Left renal cortex interstitium (tissue), 4 donors: ENCODE measurements around the gene PDF. TPM values are rescaled to one million over a fixed set of nuclear protein-coding genes. Genes with fewer than 3 reads are reported as not detected.
"Not testable (repeated sequence)": the region's sequence is repeated elsewhere in the genome, so short reads cannot be mapped to it uniquely, and the experiment has no call there.

Experiments used
- DNase-seq, 4 donors: peaks; one replicate each; pipeline ENCODE4 v3.0.0-alpha.2; 2013; ENCODE audit warnings: low read depth in 4 of 4, low spot score in 2 of 4, missing footprints in 1 of 4
- polyA plus RNA-seq, 4 donors: library from polyadenylated mRNA; unstranded; fragments of 120-200 nt; gene quantifications; one replicate each; pipeline ENCODE4 v1.2.1, GENCODE V29; 2013; ENCODE audit not compliant: insufficient read length in 4 of 4

Gene PDF
- polyA plus RNA-seq, 4 donors, result 2.1 to 9.3 (median 5.4) TPM

GRCh38 chr16:69318177-69318910 lies 12.0 kb downstream of the PDF start:
- DNase-seq, result no peak

GRCh38 chr16:69316595-69317034 lies 13.8 kb downstream of the PDF start:
- DNase-seq, result no peak

DNA sequence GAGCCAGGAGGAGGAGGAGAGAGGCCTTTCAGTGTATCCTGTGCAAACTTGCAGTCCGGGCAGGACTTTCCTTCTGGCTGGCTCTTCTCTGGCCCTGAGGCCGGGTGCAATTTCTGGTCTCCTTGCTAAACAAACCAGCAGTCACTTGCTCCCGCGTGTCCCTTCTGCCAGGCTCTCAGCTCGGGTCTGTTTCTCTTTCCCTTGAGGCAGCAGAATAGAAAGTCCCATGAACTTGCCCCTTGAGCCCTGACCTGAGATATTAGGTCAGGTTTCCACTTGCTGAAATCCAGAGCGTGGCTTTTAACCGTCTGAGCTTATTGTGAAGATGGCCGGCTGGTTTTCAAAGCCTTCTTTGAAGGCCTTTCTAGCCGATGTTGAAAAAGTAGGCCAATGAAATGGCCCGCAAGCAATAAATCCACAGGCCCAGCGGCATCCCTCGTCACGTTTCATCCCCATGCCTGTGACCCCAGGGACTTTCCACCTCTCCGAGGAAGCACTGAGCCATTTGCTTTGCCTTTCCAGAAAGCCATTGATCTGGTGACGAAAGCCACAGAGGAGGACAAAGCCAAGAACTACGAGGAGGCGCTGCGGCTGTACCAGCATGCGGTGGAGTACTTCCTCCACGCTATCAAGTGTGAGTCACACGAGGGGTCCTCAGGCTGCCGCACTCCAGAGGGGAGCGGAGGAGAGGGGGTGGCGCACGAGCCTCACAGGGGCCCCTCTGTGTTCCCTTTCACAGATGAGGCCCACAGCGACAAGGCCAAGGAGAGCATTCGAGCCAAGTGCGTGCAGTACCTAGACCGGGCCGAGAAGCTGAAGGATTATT lies 14.7 kb downstream of the PDF start:
- no peak for DNase-seq

GRCh38 chr16:69314534-69314933 lies 15.9 kb downstream of the PDF start:
- no peak for DNase-seq

- DNase-seq, result no peak
Measured at GRCh38 chr16:69313469-69313868, 16.9 kb downstream of the PDF start.

DNA sequence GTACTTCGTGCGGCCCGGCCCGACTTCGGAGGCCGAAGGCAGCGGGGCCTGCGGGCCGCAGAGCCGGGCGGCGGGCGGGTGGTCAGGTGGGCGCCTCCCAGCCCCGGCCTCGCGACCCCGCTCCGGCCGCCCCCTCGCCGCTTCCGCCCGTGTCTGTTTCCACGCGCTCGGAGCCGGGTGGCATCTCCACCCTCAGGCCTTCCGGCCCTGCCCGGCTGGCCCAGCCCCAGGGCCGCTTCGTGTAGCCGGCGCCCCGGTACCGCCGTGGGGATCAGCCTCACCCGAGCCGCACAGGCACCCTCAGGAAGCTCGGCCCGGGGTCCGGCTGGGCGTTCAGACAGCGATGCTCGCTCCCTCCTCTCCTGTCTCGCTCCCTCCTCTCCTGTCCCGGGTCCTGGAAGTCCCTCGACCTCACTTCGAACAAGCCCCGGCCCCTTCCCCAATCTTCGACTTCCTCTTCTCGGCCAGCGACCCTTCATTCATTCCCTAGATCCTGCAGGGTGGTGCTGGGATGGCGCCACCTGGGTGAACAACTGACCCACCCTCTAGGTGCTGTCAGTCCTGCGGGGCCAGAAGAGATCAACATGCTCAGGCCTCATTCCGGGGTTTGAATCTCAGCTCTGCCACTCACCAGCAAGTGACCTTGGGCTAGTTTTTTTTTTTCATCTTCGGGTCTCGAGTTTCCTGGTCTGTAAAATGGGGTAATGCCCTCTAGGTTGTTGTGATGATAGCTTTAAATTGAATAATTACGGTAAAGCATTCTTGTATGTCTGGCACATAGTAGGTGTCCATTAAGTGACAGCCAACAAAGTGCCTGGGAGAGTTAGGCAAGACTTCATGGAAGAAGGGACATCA lies 18.6 kb downstream of the PDF start:
- no peak for DNase-seq

GRCh38 chr16:69310653-69311532 lies 19.5 kb downstream of the PDF start, which contains the start of gene VPS4A:
TSS of gene VPS4A (plus strand) at chr16:69311350. CDS start at chr16:69311512, 162 bp downstream.
- peak; percentile 77 to 93 (median 88) for DNase-seq

DNA sequence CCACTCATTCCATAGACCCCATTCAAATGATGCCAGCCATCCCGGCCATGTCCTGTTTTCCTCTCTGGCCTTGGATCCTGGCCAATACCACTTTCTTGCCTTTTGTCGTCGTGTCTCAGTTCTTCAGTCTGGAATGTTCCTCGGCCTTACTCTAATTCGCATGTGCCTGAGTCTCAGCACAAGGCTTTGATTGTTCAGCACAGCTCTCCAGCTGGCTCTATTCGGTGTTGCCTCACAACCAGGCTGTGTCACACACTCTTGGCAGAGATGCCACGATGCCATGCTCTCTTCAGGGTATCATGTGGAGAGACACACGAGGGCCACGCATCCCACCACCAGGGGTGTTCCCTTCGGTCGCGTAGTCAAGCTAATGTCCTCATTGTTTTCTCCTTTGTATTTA lies 21.1 kb downstream of the PDF start:
- no peak for DNase-seq

DNA sequence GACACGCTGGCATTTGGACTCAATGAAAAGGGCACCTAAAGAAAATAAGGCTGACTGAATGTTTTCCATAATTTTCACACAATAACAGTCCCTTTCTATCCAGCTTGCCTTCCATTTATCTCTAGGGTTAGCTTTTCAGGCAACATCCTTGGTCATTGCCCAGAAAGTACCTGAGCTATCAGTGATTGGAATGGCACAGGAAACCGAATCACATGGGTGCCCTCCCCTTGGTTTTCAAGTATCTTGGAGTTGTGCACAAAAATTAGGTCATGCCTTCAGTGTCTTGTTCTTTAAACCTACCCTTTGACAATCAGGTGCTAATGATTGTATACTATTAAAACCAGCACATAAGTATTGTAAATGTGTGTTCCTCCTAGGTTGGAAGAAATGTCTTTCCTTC lies 22.5 kb downstream of the PDF start:
- no peak for DNase-seq

GRCh38 chr16:69307091-69307490 lies 23.3 kb downstream of the PDF start:
- no peak for DNase-seq

- DNase-seq, result no peak
Measured at GRCh38 chr16:69306031-69306430, 24.4 kb downstream of the PDF start.

- DNase-seq, result no peak
Measured at GRCh38 chr16:69302301-69302700, 28.1 kb downstream of the PDF start.

- DNase-seq, result no peak
Measured at GRCh38 chr16:69301861-69302260, 28.5 kb downstream of the PDF start.

DNA sequence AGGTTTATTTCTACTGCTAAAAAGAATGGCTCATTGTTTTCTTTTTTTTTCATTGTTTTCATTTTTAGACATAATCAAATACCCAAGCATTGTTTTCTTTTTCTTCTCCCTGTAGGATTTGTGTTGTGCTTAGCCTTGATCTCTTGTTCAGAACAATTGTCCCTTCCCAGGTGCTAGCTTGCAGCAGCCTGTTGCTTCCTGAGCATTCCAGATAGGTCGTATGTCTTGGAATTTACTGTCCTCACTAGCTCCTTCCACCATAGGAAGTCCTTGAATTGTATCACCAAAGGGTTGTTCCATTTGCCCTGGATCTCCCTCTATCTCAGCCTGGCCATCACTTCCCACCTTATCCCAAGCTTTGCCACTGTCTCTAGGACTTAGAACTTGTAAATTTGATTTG lies 29.2 kb downstream of the PDF start:
- no peak for DNase-seq

GRCh38 chr16:69298261-69298660 lies 32.1 kb downstream of the PDF start:
- DNase-seq, result no peak

- not testable (repeated sequence) for DNase-seq
Measured at GRCh38 chr16:69296771-69297170, 33.6 kb downstream of the PDF start.

DNA sequence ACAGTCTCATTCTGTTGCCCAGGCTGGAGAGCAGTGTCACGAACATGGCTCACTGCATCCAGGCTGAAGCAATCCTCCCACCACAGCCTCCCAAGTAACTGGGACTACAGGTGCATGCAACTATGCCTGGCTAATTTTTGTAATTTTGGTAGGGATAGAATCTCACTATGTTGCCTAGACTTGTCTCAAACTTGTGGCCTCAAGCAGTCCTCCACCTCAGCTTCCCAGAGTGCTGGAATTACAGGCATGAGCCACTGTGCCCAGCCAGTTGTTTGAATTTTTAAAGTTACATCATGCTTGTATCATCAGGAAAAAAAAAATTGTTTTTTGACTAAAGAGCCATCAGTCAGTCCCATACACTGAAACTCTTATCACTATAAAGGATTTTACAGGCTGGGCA lies 36.3 kb downstream of the PDF start:
- DNase-seq, result no peak

DNA sequence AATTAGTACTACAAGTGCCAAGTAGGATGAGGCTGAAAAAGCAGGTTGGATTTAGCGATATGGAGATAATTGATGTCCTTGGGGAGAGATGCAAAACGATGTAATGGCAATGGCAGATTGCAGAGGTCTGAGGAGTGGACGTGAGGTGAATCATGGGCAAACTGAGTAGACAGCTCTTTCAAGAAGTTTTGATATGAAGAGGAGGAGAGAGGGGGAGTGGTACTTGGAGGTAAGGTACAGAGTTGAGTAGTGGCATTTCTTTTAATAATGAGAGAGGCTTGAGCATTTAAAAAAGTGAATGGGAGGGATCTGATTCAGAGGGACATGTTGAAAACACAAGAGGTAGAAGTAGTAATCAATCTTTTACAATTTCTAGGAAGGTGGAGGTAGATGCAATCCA lies 37.0 kb downstream of the PDF start:
- DNase-seq, result no peak

GRCh38 chr16:69291657-69292056 lies 38.7 kb downstream of the PDF start:
- DNase-seq, result not testable (repeated sequence)
